OCI-M1 (cell line): Measurements from ENCODE around the gene LAMA3.
"Not testable (repeated sequence)": the region's sequence is repeated elsewhere in the genome, so short reads cannot be mapped to it uniquely, and the experiment has no call there.

Source experiments
- DNase-seq: peaks from one replicate; lab custom pipeline; 2025; lab: John Stamatoyannopoulos, UW

LAMA3 gene

DNA sequence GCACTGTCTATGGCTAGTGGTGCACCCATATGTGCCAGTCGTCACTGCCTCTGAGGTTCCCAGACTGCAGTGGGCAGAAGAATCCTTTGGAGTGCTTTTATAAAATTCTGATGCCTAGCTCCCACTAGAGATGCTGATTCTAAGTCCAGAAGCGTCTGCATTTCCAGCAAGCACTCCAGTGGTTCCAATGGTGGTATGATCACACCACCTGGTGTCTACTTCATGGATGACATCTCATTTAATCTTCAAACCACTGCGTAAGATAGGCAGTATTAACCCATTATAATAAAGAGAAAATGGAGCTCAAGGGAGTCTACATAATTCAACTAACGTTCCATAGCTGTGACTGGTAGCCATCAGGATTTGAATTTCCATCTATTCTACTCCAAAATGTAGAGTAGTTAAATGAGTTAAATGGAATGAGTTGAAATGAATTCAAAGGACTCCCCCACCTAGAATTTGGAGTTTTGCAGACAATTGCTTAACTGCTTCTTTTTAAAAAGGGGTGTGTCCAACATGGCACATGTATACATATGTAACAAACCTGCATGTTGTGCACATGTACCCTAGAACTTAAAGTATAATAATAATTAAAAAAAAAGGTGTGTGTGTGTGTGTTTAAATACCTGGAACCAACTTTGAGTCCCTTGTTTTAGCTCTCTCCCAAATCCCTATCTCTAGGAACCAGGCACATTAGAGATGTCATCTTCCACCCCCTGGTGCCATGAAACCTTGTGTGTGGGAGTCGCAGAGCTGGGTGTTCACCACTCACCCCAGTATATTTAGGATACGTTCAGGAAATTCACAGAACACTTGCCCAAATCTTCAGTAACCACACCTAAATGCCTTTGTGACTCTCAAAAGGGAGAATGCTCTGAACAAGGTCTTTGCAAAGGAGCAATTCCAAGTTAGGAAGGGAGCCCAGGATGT is 14.1 kb downstream of the LAMA3 start:
- DNase-seq, result peak; percentile 86

DNA sequence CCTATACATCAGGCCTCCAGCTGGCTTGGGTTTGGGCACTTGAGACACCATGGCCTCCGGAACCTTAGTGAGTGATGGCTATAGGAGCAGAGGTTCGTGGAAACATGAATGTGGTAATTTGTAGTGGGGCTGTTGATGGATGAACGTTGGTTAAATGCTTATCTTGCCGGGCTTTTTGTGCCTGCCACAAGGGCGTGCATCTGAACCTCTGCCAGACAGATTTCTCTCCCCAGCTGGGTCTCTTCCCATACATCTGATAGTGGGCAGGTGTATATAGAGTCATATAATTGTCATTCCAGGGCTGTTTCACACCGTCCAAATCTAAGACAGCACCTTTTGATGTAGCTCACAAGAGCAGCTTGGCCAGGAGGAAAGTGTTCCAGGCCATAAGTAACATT is 14.7 kb downstream of the LAMA3 start:
- no peak for DNase-seq

DNA sequence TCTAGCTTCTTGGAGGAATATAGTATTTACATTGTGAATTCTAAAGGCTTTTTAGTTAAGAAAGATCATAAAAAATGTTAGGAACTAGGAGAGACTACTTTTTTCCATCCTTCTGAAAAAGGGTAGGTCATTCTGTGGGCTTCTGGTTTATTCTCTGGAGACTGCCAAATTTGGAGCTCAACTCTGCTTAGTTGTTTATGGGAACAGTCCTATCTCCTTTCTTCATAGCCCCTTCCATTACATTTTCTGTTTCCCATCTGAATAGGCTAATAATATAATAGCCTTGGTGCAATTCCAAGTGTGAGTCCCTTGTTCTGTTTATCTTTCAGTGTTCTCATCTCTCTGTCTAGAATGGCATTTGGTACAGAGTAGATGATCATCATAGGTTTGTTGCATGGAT is 15.6 kb downstream of the LAMA3 start:
- DNase-seq, result no peak

DNA sequence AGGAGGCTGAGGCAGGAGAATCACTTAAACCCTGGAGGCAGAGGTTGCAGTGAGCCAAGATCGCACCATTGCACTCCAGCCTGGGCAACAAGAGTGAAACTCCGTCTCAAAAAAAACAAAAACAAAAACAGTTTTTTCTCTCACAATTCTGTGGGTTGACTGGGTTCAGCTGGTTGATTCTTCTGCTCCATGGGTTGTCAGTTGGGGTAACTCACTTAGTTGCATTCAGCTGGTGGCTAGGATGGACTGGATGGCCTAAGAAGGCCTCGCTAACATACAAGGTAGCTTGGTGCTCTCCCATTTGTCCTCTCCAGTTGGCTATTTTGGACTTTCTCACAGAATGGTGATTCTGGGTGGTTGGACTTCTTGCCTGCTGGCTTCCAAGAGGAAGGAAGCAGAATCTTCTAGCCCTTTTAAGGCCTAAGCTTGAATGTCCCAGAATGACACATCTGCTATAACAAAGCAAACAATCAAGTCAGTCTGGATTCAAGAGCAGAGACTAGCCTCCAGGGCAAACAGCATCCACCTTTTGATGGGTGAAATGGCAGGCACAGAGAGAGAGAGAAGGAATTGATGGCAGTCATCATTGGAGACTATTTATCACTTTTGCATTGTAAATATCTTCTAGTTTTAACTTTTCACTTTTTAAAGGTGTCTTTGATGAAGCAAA is 17.9 kb downstream of the LAMA3 start:
- no peak for DNase-seq

DNA sequence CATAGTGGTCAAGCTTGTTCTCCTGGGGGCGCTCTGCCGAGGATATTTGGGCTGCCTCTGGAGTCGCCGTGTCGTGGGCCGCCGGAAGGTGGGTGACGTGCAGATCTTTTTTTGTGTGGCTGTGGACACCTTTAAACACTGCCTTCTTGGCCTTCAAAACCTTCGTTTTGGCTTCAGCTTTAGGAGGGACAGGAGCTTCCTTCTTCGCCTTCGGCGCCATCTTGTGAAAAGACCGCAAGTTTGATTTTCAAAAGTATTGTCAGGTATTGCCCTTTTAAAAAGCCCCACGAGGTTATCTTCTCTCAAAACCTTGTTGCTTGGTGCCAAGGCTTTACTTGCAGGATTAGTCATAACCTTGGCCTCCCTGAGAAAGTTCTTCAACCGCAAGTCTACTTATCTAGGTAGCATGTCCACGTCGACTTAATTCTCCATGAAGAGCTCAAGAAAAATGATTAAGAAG is 20.8 kb downstream of the LAMA3 start:
- no peak for DNase-seq

DNA sequence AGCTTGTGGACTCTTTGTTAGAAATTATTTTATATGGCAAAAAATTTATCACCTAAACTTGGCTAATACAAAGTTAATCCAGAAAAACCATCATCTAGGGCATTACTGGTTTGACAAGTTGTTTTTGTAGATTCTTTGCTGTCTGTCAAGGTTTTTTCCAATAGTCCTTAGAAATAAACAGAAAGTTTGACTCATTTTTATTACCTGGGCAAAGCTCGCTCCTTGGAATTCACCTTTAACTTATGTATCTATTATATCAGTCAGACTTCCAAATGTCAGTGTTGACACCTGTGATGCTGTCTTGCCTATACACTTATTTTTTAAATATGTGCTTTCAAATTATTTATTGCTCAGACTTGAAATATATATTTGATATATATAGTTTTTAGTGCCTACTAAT is 21.7 kb downstream of the LAMA3 start:
- DNase-seq, result no peak

DNA sequence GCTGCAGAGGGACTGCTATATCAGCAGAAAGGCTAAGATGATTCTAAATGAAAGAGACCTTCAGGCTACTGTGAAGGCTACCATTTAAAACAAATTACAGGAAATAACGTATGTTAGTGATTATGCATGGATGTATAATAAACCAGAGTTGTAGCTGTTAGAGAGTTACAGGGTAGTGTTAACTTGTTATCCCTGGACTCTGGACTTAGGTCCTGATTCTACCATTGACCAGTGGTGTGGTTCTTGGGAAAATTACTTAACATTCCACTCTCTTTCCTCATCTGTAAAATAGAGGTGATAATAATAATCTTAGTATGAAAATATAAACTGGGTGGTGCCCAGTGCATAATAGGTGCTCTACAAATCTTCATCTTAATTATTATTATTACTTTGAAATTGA is 22.2 kb downstream of the LAMA3 start:
- no peak for DNase-seq

DNA sequence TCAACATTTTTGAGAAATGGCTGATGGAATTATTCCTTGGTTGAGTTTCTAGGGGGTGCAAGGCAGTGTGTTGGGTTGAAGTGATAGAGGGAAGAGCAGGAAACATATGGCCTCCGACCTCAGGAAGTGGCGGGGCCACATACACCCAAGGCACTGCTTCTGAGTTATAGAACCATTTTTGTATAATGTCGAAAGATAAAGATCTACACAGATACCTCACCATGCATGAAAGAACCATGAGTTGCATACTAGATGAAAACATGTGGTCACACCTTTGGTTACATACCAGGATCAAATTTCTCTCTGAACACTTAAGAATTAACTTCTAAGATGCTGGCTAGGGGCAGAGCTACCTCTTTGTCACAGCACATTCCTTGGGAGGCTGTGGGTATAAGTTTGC is 23.2 kb downstream of the LAMA3 start:
- no peak for DNase-seq

DNA sequence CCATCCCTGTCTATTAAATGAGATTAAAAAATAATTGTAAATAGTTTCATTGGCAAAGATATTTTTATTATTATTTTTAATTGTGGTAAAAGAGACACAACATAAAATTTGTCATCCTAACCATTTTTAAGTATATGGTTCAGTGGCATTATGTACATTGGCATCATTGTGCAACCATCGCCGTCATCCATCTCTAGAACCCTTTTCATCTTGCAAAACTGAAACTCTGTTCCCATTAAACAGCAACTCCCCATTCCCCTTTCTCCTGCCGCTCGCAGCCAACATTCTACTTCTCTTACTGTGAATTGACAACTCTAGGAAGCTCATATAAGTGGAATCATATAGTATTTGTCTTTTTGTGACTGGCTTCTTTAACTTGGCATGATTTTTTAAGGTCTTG is 25.3 kb downstream of the LAMA3 start:
- DNase-seq, result no peak

DNA sequence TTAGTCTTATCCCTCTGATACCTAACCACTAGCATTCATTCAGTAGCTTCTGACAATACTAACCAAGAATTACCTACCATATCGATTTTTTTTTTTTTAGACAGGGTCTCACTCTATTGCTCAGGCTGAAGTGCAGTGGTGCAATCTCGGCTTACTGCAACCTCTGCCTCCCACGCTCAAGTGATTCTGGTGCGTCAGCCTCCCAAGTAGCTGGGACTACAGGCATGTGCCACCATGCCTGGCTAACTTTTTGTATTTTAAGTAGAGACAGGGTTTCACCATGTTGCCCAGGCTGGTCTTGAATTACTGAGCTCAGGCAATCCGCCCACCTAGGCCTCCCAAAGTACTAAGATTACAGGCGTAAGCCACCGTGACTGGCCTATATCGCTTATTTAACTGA is 26.8 kb downstream of the LAMA3 start:
- not testable (repeated sequence) for DNase-seq

DNA sequence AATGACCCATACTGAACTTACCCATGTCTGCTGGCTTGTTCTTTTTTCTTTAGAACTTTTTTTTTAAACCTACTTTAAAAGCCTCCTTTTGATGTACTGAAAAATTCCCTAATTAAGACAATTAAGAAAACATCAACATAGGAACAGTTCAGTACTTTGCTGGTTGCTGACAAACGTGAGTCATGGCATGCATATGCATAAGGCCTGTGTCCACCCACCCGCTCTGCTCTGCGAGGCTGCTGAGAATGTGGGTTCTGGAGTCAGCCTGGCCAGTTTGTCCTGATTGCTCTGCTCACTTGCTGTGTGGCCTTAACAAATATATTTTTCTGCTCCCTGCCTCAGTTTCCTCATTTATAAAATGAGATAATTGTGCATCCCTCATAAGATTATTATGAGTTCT is 27.3 kb downstream of the LAMA3 start:
- DNase-seq, result no peak

DNA sequence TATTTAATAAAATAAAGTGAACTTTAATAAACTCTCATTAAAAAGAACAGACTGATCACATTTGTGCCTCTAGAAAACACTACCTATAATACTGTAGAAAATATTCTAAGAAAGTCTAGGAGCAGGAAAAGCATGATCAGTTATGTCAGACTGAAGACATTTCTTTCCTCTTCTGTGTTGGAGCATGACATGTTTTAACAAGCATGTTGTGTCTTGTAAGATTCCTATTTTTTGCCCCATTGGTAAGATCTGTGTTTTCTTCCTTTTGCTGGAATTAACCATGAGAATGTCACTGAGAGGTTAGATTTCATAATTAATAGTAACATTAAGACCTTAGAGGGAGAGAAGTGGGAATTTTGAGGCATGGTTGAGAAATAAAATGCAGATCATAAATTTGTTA is 27.7 kb downstream of the LAMA3 start:
- no peak for DNase-seq

DNA sequence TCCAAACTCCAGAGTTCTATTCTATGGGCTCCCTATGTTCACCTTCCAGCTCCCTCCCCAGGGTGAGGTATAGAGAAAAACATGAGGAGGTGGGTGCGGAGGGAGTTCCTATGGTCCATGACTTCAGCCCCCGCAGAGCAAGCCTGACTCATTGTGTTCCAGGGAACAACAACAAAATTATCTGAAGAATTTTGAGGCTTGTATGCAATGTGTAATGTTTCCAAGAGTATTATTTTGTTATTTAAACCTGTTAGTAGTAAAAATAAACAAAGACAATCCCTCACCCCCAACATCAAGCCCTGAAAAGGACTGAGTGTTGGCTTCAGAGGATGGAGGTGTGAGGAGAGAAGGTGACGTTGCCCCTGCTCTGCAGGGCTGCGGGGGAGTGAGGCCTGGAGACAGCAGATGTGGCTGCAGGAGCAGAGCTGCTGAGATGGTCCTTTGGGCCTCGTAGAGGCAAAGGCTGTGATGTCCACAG is 29.0 kb downstream of the LAMA3 start:
- DNase-seq, result no peak

DNA sequence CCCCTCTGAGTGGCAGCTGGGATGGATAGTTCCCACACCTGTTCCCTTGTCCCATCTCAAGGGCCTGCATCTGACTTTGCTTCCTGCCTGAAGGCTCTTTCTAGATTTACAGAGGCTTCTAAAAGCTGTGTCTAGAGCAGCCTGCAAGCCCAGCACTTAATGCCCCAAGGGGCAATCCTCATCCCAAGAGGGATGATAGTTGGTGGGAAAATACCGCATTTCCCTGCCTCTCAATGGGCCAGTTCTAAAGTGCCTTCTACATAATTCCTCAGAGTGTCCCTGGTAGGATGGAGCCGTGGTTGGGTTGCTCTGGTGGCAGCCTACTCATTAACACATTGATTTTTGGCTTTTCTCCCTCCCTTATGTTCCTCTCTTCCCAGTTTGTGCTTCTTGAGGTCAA is 29.5 kb downstream of the LAMA3 start:
- DNase-seq, result no peak

DNA sequence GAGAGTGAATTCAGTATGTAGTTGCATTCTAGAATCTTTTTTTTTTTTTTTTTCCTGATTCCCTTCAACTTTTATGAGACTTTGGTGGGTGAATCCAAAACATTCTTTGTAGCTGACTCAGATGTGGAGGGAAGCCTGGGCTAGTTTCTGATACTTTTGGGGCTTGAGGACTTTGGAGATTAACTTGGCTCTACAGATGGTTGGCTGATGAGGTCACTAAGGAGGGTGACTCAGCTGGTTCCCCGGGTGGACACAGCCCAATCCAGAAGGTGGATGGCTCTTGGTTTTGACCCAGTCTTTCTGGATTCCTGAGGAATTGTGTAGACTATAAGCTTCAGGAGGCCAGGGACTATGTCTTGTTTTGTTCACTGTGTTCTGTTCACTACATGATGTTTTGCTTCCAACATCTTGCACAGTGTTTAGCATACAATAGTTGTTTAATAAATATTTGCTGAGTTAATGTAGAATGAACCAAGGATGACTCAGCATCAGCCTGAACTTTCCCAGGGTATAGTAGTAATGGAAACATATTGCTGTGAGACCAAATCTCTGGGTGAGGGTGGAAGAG is 30.5 kb downstream of the LAMA3 start:
- peak; percentile 58 for DNase-seq

DNA sequence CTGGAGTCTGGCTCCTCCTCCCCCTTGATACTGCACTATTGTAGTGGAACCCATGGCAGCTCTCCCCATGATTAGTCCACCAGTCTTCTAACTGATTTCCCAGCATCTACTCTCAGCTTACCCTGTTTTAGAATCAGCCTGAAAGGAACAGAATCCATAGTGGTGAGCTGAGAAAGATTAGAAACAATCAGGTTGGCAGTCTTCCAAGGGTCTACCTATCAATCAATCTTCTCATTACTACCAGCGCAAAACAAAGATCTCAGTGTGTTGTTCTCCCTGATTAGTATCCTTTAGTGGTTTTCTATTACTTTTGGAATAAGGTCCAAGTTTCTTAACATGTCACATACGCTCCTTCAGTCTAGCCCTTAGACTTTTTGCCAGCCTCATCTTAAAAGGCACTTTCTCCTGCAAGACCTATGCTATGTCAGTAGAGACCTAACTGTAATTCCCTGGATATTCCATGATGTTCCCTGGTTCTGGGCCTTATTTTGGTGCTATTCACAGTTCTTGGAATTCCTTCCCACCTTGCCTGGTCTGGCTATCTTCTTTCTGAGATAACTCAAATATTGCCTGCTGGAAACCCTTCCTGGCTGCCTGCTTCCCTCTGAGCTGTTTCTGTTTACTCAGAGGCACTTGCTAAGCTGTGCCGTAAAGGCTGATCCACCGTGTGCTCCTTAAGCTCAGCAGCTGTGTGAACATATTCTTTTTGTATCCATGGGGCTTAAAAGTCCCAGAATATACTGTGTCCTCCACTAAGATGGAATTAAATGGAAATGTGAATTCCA is 32.6 kb downstream of the LAMA3 start:
- DNase-seq, result no peak

DNA sequence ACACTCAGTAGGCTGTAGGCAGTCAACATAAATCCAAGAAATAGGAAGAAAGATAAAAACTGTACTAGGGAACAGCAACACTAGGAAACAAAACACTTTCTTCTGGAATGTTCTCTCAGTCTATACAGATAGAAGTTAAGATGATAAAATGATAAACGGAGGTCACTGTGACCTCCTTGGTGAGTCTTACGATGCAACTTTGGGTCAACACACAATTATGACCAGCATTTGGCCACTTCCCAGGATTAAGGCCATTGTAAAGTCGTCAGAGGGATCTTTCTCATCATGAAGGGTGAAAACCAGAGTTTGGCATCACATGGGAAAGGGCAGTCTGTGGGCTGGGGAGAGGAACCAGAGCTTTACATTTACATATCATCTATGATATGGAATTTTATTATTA is 33.4 kb downstream of the LAMA3 start:
- no peak for DNase-seq

DNA sequence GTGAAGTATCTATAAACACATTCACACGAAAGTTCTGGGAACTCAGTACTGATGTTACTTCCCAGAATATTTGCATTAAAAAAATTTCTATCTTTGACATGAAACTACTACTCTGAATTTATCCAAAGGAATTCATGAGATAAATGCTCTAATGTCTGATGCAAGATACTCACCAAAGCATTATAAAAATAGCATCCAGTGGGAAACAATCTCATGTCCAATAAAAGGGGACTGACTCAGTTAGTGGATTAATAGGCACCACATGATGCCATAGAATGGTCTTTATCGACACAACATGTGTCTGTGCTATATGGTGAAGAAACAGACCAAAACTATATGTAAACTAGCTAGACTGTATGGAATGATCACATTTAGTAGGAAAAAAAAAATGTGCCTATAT is 33.9 kb downstream of the LAMA3 start:
- DNase-seq, result no peak

DNA sequence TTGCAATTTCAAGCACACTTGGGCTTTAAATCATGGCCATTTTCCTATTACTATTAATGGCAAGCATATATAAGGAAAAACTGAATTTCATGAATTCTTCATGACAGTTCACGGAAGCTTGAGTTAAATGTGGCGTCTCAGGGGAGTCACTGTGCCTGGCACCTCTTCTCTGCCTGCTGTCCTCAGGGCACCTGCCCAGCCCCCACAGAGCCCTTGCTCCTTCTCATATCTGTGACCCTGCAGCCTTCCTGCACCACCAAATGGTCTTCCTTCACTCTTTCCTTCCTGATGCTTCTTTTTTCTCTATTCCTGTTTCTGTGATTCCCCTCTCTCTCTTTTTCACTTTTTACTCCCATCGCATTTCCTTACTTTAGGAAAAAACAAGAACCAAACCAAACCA is 35.4 kb downstream of the LAMA3 start:
- DNase-seq, result no peak

DNA sequence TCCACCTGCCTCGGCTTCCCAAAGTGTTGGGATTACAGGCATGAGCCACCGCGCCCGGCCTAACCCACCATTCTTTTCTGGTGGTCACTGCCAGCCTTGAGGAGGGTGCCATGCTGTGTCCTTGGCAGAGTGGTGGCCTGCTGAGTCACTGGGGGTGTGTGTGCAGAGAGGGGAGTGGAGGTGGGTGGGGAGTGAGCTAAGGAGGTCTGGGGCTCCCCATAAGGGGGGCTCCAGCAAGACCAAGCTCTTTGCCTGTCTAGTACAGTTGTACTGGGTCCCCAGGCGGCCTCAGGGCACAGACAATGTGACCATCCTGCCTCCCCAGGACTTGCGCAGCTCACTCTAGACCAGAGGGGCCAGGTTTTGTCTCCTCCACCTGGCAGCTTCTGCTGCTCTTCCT is 36.1 kb downstream of the LAMA3 start:
- no peak for DNase-seq

DNA sequence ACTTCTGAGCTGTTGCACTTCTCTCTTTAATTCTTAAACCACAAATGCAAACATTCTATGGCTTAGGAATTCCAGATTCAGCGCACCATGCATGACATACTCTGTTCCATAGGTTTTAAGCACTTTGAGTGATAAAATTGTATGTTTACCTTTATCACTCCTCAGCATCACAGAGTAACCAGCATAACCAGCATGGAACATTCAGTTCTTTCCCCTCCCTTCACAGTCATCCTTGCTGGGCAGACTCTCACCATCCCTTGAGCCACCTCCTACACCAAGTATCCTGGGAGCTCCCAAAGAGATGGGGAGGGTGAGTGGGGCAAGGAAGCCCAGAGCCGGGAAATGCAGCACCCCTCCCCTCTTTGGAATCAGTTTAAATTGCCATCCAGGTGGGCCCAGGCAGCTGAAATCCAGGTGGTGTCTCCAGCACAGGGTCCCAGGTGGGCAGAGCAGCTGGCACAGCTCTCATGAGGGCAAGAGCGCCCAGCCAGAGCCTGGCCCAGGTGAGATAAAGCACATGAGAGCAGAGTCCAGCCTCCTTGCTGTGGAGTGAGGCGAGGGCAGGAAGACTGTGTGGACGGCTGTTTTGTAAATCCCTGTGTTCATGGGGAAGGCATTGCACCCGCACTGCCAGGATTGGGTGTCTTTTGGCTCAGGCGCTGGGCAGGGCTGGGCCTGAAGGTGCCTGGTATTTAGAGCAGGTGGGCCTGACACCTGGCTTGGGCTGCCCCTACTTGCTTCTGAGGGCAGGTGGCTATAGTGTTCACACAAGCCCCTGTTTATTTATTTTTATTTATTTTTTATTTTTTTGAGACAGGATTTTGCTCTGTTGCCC is 36.8 kb downstream of the LAMA3 start:
- DNase-seq, result no peak
